Activated naive CD4-positive, alpha-beta T cell treated with anti-CD3 and anti-CD28 coated beads, Interleukin-2, amount 50 U/mL, for 24 hours (primary cell): ENCODE data around the gene MBD5.

Experiments used
- H3K27ac Mint-ChIP-seq: one replicate; pipeline ENCODE4 v1.8.0; 2021; ENCODE audit warnings: mild to moderate bottlenecking, mixed read lengths
- H3K27me3 Mint-ChIP-seq: one replicate; pipeline ENCODE4 v1.8.0; 2021; ENCODE audit warnings: mixed read lengths
- H3K36me3 Mint-ChIP-seq: one replicate; pipeline ENCODE4 v1.8.0; 2021; ENCODE audit warnings: mixed read lengths
- H3K4me1 Mint-ChIP-seq: one replicate; pipeline ENCODE4 v1.8.0; 2021; ENCODE audit warnings: mixed read lengths
- H3K4me3 Mint-ChIP-seq: one replicate; pipeline ENCODE4 v1.8.0; 2021; ENCODE audit warnings: mild to moderate bottlenecking, mixed read lengths
- H3K9me3 Mint-ChIP-seq: one replicate; pipeline ENCODE4 v1.8.0; 2021; ENCODE audit warnings: mixed read lengths

MBD5 gene

GRCh38 chr2:148258124-148258523 lies 237.2 kb downstream of the MBD5 start:
- no peak overlapping the region for H3K27ac Mint-ChIP-seq
- no peak overlapping the region for H3K4me3 Mint-ChIP-seq
- H3K27me3 Mint-ChIP-seq, result no peaks in the 10 kb centered on the region
- peaks cover 41% of the 10 kb centered on the region for H3K36me3 Mint-ChIP-seq
- no peaks in the 10 kb centered on the region for H3K4me1 Mint-ChIP-seq
- H3K9me3 Mint-ChIP-seq, result peaks cover 11% of the 10 kb centered on the region

- Mint-ChIP-seq H3K27me3 (no peaks in the 10 kb centered on the region), H3K9me3 (peaks cover 11% of the 10 kb centered on the region), H3K36me3 (peaks cover 34% of the 10 kb centered on the region), H3K4me3 (no peak overlapping the region), H3K27ac (no peak overlapping the region), H3K4me1 (no peaks in the 10 kb centered on the region)
These were observed 238.8 kb downstream of the MBD5 start for GRCh38 chr2:148259674-148260073.

DNA sequence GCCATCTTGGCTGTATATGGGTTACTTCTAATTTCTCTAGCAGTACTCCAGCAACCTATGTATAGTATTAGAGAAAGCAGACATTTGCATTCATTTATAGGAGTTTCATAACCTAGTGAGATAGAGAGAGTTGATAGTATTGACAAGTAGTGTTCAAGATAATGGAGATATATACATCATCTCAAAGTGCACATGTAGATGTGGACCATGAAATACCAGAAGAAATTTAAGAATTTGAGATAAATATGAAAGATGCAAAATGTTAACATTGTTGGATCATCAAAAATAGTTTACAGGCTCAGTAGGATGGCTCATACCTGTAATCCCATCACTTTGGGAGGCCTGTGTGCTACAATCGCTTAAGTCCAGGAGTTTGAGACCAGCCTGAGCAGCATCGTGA lies 243.0 kb downstream of the MBD5 start:
- H3K4me3 Mint-ChIP-seq, result no peak overlapping the region
- H3K27ac Mint-ChIP-seq, result no peak overlapping the region
- H3K36me3 Mint-ChIP-seq, result peaks cover 26% of the 10 kb centered on the region
- H3K4me1 Mint-ChIP-seq, result no peaks in the 10 kb centered on the region
- no peaks in the 10 kb centered on the region for H3K27me3 Mint-ChIP-seq
- peaks cover 11% of the 10 kb centered on the region for H3K9me3 Mint-ChIP-seq

DNA sequence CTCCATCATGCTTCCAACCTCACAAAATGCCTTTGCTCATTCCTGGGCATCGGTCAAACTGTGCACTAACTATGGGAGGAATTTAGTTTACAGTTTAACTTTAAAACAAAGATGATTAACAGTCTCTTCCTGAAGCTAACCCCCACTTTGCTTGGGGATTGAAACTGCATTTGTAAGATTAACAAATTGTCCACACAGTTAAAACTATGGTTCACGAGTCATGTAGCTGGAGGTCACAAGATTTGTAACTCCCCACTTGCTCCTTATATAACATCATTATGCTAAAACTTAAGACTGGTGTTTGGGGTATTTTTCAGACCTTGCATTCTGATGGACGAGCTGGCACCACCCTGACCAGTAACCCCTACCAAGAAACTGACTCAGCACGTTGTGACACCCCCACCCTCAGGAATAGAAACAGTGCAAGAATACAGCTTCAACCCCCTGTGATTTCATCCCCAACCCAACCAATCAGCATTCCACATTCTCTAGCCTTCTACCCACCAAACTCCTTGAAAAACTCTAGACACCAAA lies 252.3 kb downstream of the MBD5 start:
- Mint-ChIP-seq H3K27me3 (no peaks in the 10 kb centered on the region), H3K27ac (no peak overlapping the region), H3K4me3 (no peak overlapping the region), H3K9me3 (no peaks in the 10 kb centered on the region), H3K36me3 (peaks cover 19% of the 10 kb centered on the region), H3K4me1 (no peaks in the 10 kb centered on the region)

DNA sequence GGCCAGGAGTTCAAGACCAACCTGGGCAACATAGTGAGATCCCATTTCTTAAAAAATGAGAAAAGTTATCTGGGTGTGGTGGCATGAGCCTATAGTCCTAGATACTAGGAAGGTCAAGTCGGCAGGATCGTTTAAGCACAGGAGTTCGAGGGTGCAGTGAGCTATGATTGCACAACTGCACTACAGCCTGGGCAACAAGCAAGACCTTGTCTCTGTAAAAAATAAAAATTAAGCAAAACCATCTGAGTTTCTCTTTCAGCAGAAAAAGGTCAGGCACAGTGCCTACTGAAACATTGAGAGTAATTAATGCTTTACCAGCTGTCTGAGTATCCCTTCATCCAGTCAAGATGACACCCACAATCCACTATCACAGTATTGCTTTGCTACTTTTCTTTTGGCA lies 258.3 kb downstream of the MBD5 start:
- no peak overlapping the region for H3K4me3 Mint-ChIP-seq
- no peaks in the 10 kb centered on the region for H3K27me3 Mint-ChIP-seq
- no peak overlapping the region for H3K27ac Mint-ChIP-seq

GRCh38 chr2:148282201-148282600 lies 261.3 kb downstream of the MBD5 start:
- Mint-ChIP-seq H3K36me3 (peaks cover 23% of the 10 kb centered on the region), H3K27me3 (no peaks in the 10 kb centered on the region), H3K4me1 (no peaks in the 10 kb centered on the region), H3K27ac (no peak overlapping the region), H3K9me3 (peaks cover 8% of the 10 kb centered on the region), H3K4me3 (no peak overlapping the region)

More for the DNA sequence above, 258.3 kb downstream of the MBD5 start:
- Mint-ChIP-seq H3K36me3 (peaks cover 19% of the 10 kb centered on the region), H3K9me3 (no peaks in the 10 kb centered on the region), H3K4me1 (no peaks in the 10 kb centered on the region)

GRCh38 chr2:148292431-148292830 lies 271.5 kb downstream of the MBD5 start:
- Mint-ChIP-seq H3K4me1 (no peaks in the 10 kb centered on the region), H3K36me3 (peaks cover 19% of the 10 kb centered on the region), H3K9me3 (peaks cover under 1% of the 10 kb centered on the region), H3K27ac (no peak overlapping the region), H3K27me3 (no peaks in the 10 kb centered on the region), H3K4me3 (no peak overlapping the region)

DNA sequence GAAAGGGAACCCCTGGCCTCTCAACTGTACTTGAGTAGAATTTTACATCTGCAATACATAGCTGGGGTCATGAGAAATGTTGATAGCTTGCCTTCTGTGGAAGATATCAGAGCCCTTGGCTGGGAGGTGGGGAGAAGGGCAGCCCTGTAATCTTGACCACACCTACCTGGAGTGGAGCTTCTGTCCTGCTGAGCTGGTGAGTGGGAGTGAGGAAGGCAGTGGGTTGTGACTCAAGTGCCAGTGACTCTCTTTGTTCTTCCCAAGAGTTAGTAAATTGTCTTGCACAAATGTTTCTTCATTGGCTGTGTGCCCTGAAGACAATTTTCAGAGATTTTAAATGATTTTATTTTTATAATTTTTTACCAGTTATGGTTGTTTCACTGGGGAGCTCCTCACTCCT lies 277.3 kb downstream of the MBD5 start:
- Mint-ChIP-seq H3K27me3 (no peaks in the 10 kb centered on the region), H3K9me3 (no peaks in the 10 kb centered on the region), H3K27ac (no peak overlapping the region), H3K4me1 (no peaks in the 10 kb centered on the region), H3K36me3 (peaks cover 21% of the 10 kb centered on the region), H3K4me3 (no peak overlapping the region)

- Mint-ChIP-seq H3K4me3 (no peak overlapping the region), H3K4me1 (no peaks in the 10 kb centered on the region), H3K36me3 (peaks cover 20% of the 10 kb centered on the region), H3K9me3 (no peaks in the 10 kb centered on the region), H3K27ac (no peak overlapping the region), H3K27me3 (no peaks in the 10 kb centered on the region)
These were observed 278.7 kb downstream of the MBD5 start for GRCh38 chr2:148299616-148300015.

DNA sequence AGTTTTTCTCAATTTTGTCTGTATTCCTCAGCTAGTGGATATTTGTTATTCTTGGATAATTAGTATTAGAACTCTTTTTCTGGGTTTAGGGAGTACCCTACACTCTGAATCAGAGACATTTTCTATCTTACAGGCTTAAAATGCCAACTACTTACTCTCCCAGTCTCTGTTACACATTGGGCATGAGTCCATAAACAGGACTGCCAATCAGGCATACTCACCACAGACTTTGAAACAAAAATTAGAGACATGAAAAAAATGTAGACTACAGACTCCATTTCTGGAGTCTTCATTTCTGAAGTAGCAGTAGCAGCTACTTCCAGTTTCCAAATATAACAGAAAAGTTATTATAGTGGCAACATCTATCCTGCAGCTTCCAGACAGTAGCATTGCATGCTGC lies 279.7 kb downstream of the MBD5 start:
- Mint-ChIP-seq H3K4me1 (no peaks in the 10 kb centered on the region), H3K4me3 (no peak overlapping the region), H3K9me3 (no peaks in the 10 kb centered on the region), H3K36me3 (peaks cover 18% of the 10 kb centered on the region), H3K27me3 (no peaks in the 10 kb centered on the region), H3K27ac (no peak overlapping the region)

GRCh38 chr2:148301362-148301761 lies 280.5 kb downstream of the MBD5 start:
- Mint-ChIP-seq H3K4me3 (no peak overlapping the region), H3K36me3 (peaks cover 14% of the 10 kb centered on the region), H3K27ac (no peak overlapping the region), H3K4me1 (no peaks in the 10 kb centered on the region), H3K9me3 (no peaks in the 10 kb centered on the region), H3K27me3 (no peaks in the 10 kb centered on the region)

DNA sequence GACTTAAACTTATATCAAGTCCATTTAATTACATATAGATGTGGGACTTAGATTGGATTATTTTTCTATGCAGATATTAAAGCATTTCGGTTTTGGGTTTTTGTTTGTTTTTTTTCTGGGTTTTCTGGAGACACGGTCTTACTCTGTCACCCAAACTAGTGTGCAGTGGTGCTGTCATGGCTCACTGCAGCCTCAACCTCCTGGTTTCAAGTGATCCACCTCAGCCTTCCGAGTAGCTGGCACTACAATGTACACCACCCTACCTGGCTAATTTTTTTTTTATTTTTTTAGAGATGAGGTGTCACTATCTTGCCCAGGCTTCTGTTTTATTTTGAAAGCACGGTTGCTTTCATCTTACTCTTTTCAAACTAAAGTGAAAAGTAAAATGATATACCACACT lies 281.6 kb downstream of the MBD5 start:
- Mint-ChIP-seq H3K27me3 (no peaks in the 10 kb centered on the region), H3K27ac (no peak overlapping the region), H3K4me1 (no peaks in the 10 kb centered on the region), H3K36me3 (peaks cover 14% of the 10 kb centered on the region), H3K4me3 (no peak overlapping the region), H3K9me3 (no peaks in the 10 kb centered on the region)

DNA sequence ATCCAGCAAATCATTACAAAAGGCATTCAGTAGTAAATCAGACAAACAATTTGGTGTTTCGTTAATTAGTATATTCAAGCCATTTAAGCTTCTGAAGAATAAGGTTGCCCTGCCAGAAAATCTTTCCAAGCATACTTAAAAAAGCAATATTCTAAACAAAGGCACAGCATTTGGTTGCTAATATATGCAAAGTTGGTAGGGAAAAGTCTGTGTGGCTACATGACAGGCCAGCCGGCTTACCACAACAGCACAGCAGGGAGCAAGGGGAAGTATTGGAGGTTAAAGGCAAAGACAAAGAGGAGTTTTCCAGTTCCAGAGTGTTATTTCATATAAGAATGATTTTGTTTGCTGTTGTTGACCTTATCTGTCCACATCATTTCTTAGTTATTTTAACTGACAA lies 282.3 kb downstream of the MBD5 start:
- Mint-ChIP-seq H3K9me3 (no peaks in the 10 kb centered on the region), H3K27me3 (no peaks in the 10 kb centered on the region), H3K27ac (no peak overlapping the region), H3K4me1 (no peaks in the 10 kb centered on the region), H3K4me3 (no peak overlapping the region), H3K36me3 (peaks cover 14% of the 10 kb centered on the region)

- no peak overlapping the region for H3K4me3 Mint-ChIP-seq
- H3K36me3 Mint-ChIP-seq, result peaks cover 15% of the 10 kb centered on the region
- H3K4me1 Mint-ChIP-seq, result peaks cover 3% of the 10 kb centered on the region
- H3K27ac Mint-ChIP-seq, result no peak overlapping the region
- no peaks in the 10 kb centered on the region for H3K27me3 Mint-ChIP-seq
- no peaks in the 10 kb centered on the region for H3K9me3 Mint-ChIP-seq
These were observed 284.6 kb downstream of the MBD5 start for GRCh38 chr2:148305476-148305875.

DNA sequence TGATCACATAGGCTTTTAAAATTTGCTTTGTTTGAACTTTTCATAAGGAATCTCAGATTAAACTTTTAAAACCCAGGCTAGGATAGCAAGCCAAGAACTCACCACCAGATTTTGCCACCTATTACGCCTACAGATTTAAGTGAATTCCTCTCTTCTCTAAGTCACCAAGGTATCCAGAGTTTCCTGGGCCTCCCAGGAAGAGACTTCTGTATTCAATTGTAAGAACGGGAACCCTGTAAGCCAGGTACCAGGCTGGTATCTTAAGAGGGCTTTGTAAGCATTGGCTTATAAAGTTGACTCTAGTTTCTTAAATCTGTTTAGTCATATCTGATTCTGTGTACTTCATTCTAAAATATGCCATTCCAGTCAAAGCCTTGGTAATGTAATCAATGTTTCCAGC lies 285.1 kb downstream of the MBD5 start:
- Mint-ChIP-seq H3K27me3 (no peaks in the 10 kb centered on the region), H3K36me3 (peaks cover 20% of the 10 kb centered on the region), H3K4me1 (peaks cover 4% of the 10 kb centered on the region), H3K27ac (no peak overlapping the region), H3K4me3 (no peak overlapping the region), H3K9me3 (no peaks in the 10 kb centered on the region)

- Mint-ChIP-seq H3K27ac (no peak overlapping the region), H3K4me3 (no peak overlapping the region), H3K36me3 (peaks cover 43% of the 10 kb centered on the region), H3K27me3 (no peaks in the 10 kb centered on the region), H3K9me3 (no peaks in the 10 kb centered on the region), H3K4me1 (peaks cover 6% of the 10 kb centered on the region)
These were observed 296.7 kb downstream of the MBD5 start for GRCh38 chr2:148317598-148317997.

DNA sequence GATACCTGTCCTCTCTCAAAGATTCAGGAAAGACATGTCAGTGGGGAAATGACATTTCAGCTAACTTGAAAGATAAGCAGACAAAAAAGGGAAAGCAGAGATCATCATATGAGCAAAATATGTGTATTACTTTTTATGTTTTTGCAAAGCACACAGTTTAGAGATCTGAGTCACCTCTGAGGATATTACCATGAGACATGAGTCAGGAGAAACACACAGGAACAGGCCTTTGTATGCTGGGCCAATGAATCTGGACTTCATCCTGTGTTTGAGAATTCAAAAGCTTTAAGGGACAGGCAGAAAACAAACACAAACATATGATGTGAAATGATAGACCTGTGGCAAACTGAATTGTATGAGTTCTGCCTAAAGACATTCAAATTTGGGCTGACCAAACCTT lies 317.6 kb downstream of the MBD5 start:
- H3K4me3 Mint-ChIP-seq, result no peak overlapping the region
- H3K27ac Mint-ChIP-seq, result no peak overlapping the region
- H3K9me3 Mint-ChIP-seq, result peaks cover 5% of the 10 kb centered on the region
- H3K36me3 Mint-ChIP-seq, result peaks cover 29% of the 10 kb centered on the region
- H3K27me3 Mint-ChIP-seq, result no peaks in the 10 kb centered on the region
- H3K4me1 Mint-ChIP-seq, result peaks cover 3% of the 10 kb centered on the region
